ENCODE data around the gene LIME1. TPM values are rescaled to one million over a fixed set of nuclear protein-coding genes. Genes with fewer than 3 reads are reported as not detected.
"Not testable (repeated sequence)": the region's sequence is repeated elsewhere in the genome, so short reads cannot be mapped to it uniquely, and the experiment has no call there.

The LIME1 gene
- total RNA-seq, 2 experiments from 2014 or later = 49.2 to 138 TPM

DNA sequence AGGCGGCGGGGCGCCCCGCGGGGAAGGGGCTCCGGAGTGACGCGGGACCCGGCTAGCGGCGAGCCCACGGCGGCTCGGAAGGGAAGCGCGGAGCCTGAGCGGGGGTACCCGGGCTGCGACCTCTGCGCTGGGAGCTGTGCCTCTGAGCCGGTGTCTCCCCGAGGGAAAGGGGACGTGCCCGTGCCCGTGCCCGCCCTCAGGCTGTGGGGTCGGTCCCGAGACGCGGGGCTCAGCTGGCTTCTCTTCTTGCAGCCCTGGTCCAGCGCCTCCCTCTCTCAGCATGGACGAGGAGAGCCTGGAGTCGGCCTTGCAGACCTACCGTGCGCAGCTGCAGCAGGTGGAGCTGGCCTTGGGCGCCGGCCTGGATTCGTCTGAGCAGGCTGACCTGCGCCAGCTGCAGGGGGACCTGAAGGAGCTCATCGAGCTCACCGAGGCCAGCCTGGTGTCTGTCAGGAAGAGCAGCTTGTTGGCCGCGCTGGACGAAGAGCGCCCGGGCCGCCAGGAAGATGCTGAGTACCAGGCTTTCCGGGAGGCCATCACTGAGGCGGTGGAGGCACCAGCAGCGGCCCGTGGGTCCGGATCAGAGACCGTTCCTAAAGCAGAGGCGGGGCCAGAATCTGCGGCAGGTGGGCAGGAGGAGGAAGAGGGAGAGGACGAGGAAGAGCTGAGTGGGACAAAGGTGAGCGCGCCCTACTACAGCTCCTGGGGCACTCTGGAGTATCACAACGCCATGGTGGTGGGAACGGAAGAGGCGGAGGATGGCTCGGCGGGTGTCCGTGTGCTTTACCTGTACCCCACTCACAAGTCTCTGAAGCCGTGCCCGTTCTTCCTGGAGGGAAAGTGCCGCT, 27.9 kb upstream of the LIME1 start:
- CTCF ChIA-PET = interaction anchor here (0.8 to 3.9 kb wide), 17 partner anchors 11 to 349 kb away, joined by 3 to 31 read pairs (median 7); partner anchors contain the start of genes GMEB2, LIME1, PRPF6 and SAMD10
- no peaks in the 10 kb centered on the region for H3K9me3 Mint-ChIP-seq (ENCODE audit: low read depth)
- DNase-seq (peak; percentile 43), ATAC-seq (peak; percentile 14)
- peaks cover 54% of the 10 kb centered on the region for H3K36me3 Mint-ChIP-seq
- peak overlapping the region; percentile 83 for H3K4me3 Mint-ChIP-seq
- H3K4me1 Mint-ChIP-seq = peaks cover 54% of the 10 kb centered on the region
- H3K27ac Mint-ChIP-seq = peak overlapping the region; percentile 77
- H3K27me3 Mint-ChIP-seq = no peaks in the 10 kb centered on the region

DNA sequence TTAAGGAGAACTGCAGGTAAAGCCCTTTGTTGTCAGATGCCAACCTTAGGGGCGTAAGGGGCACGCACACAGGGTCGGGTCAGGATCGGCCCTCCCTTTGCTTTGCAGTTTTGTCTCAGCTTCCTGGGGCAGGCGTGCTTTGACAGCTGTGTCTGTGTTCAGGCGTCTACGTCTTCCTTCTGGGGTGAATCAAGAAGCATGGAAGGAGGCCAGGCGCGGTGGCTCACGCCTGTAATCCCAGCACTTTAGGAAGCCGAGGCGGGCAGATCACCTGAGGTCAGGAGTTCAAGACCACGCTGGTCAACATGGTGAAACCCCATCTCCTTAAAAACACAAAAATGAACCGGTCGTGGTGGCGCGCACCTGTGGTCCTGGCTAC, 27.3 kb upstream of the LIME1 start:
- Mint-ChIP-seq H3K27me3 (no peaks in the 10 kb centered on the region), H3K27ac (no peak overlapping the region), H3K36me3 (peaks cover 58% of the 10 kb centered on the region), H3K9me3 (ENCODE audit: low read depth) (peaks cover under 1% of the 10 kb centered on the region), H3K4me3 (peak overlapping the region; percentile 83), H3K4me1 (peaks cover 54% of the 10 kb centered on the region)
- no peak for ATAC-seq
- CTCF ChIA-PET = interaction anchor here (0.8 to 3.9 kb wide), 4 partner anchors 28 to 348 kb away, joined by 3 to 31 read pairs (median 16); partner anchors contain the start of genes LIME1, SLC2A4RG and TPD52L2
- DNase-seq = peak; percentile 40

DNA sequence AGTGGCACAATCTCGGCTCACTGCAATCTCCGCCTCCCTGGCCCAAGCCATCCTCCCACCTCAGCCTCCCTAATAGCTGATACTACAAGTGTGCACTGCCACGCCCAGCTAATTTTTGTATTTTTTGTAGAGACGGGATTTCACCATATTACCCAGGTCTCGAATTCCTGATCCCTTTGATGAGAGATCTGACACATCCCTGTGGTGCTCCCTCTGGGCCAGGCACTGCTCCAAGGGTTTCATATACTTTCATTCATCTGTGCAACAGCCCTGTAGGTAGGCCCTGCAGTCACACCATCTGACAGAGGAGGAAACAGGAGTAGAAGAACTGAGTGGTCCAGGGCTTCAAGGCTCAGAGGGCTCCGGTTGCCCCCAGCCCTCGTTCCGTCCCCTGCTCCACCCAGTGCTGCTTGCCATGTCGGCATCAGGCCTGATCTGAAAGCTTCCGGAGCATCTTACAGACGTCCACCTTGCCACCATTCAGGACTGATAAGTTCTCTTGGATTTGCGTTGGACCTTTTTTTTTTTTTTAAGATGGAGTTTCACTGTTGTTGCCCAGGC, 25.3 kb upstream of the LIME1 start:
- ATAC-seq (no peak), DNase-seq (no peak)
- peaks cover 5% of the 10 kb centered on the region for H3K9me3 Mint-ChIP-seq (ENCODE audit: low read depth)
- peaks cover 64% of the 10 kb centered on the region for H3K36me3 Mint-ChIP-seq
- H3K4me1 Mint-ChIP-seq = peaks cover 50% of the 10 kb centered on the region
- H3K27me3 Mint-ChIP-seq = no peaks in the 10 kb centered on the region
- H3K4me3 Mint-ChIP-seq = no peak overlapping the region
- H3K27ac Mint-ChIP-seq = no peak overlapping the region
- CTCF ChIA-PET = interaction anchor here (1.8 kb wide), 1 partner anchor 11 kb away, joined by 4 read pairs; no protein-coding TSS in a partner anchor

DNA sequence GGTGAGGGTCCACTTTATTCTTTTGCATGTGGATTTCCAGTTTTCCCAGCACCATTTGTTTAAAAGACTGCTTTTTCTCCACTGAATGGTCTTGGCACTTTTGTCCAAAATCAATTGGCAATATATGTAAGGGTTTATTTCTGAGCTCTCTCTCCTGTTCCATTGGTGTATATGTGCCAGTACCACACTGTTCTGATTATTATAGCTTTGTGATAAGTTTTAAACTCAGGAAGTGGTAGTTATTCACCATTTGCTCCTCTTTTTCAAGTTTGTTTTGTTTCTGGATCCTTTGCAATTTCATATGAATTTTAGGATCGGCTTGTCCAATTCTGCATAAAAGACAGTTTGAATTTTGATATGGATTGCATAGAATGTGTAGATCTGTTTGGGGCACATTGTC, 24.3 kb upstream of the LIME1 start:
- no peak overlapping the region for H3K4me3 Mint-ChIP-seq
- peaks cover 46% of the 10 kb centered on the region for H3K4me1 Mint-ChIP-seq
- CTCF ChIA-PET = interaction anchor here (1.8 kb wide), 1 partner anchor 10 kb away, joined by 4 read pairs; no protein-coding TSS in a partner anchor
- H3K27ac Mint-ChIP-seq = no peak overlapping the region
- H3K27me3 Mint-ChIP-seq = no peaks in the 10 kb centered on the region
- no peak for ATAC-seq
- no peak for DNase-seq
- peaks cover 67% of the 10 kb centered on the region for H3K36me3 Mint-ChIP-seq
- peaks cover 5% of the 10 kb centered on the region for H3K9me3 Mint-ChIP-seq (ENCODE audit: low read depth)

DNA sequence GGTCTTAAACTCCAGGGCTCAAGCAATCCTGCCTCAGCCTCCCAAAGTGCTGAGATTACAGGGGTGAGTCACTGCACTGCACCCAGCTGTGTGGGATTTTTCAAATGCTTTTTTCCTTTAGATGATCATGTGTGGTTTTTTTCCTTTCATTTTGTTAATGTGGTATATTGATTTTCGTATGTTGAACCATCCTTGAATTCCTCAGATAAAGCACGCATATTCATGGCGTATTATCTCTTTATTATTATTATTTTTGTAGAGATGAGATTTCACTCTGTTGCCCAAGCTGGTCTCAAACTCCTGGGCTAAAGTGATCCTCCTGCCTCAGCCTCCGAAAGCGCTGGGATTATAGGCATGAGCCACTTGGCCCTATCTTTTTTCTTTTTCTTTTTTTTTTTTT, 21.6 kb upstream of the LIME1 start:
- no peak for ATAC-seq
- Mint-ChIP-seq H3K36me3 (peaks cover 80% of the 10 kb centered on the region), H3K4me1 (peaks cover 42% of the 10 kb centered on the region), H3K27me3 (no peaks in the 10 kb centered on the region), H3K9me3 (ENCODE audit: low read depth) (peaks cover 14% of the 10 kb centered on the region), H3K4me3 (no peak overlapping the region), H3K27ac (no peak overlapping the region)
- no peak for DNase-seq
- CTCF ChIA-PET = no interaction called here

DNA sequence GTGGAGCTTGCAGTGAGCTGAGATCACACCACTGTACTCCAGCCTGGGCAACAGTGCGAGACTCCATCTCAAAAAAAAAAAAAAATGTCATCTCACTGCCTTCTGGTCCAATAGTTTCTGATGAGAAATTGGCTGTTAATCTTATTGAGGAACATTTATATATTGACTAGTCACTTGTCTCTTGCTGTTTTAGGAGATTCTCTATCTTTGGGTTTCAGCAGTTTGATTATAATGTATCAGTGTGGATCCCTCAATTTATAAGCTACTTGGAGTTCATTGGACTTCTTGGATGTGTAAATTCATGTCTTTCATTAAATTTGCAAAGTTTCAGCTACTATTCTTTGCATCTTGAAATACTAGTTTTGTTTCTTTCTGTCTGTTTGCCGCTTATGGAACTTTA, 17.5 kb upstream of the LIME1 start:
- Mint-ChIP-seq H3K27me3 (no peaks in the 10 kb centered on the region), H3K4me3 (no peak overlapping the region), H3K4me1 (peaks cover 42% of the 10 kb centered on the region), H3K27ac (no peak overlapping the region), H3K36me3 (peaks cover 76% of the 10 kb centered on the region), H3K9me3 (ENCODE audit: low read depth) (peaks cover 14% of the 10 kb centered on the region)
- DNase-seq (no peak), ATAC-seq (no peak)
- CTCF ChIA-PET = interaction anchor here (0.7 to 1.4 kb wide), 5 partner anchors 10 to 181 kb away, joined by 3 to 4 read pairs (median 3); no protein-coding TSS in a partner anchor

DNA sequence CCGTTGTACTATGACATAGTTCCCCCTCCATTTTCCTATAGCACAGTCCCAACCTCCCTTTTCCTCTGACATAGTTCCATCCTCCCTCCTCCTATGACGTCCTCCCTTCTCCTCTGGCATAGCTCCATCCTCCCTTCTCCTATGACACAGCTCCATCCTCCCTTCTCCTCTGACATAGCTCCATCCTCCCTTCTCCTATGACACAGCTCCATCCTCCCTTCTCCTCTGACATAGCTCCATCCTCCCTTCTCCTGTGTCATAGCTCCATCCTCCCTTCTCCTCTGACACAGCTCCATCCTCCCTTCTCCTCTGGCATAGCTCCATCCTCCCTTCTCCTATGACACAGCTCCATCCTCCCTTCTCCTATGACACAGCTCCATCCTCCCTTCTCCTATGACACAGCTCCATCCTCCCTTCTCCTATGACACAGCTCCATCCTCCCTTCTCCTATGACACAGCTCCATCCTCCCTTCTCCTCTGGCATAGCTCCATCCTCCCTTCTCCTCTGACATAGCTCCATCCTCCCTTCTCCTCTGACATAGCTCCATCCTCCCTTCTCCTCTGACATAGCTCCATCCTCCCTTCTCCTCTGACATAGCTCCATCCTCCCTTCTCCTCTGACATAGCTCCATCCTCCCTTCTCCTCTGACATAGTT, 13.4 kb upstream of the LIME1 start:
- CTCF ChIA-PET = interaction anchor here (0.9 kb wide), 2 partner anchors 9 to 28 kb away, joined by 4 to 5 read pairs; no protein-coding TSS in a partner anchor
- H3K4me3 Mint-ChIP-seq, H3K27ac Mint-ChIP-seq, H3K27me3 Mint-ChIP-seq, ATAC-seq, DNase-seq: not testable (repeated sequence)
- Mint-ChIP-seq H3K9me3 (ENCODE audit: low read depth) (peaks cover 15% of the 10 kb centered on the region), H3K4me1 (peaks cover 43% of the 10 kb centered on the region), H3K36me3 (peaks cover 70% of the 10 kb centered on the region)

DNA sequence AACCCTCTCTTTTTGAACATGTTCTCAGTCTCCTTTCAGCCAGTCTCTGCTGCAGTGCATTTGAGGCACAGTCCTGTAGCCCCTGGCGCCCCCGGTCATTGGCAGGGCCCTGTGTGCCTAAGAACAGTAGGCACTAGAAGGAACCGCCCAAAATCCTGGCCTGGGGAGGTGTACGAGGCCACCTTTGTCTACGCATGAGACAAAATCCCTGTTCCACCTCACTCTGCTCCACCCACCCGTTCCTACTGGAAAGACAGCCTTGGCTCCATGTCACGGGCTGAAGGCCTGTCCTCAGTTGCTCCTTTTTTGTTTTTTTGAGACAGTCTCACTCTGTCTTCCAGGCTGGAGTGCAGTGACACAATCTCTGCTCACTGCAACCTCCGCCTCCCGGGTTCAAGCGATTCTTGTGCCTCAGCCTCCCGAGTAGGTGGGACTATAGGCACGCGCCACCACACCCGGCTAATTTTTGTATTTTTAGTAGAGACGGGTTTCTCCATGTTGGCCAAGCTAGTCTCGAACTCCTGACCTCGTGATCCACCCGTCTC, 6.2 kb upstream of the LIME1 start:
- not testable (repeated sequence) for H3K9me3 Mint-ChIP-seq (ENCODE audit: low read depth); H3K4me3 Mint-ChIP-seq; H3K27me3 Mint-ChIP-seq; H3K27ac Mint-ChIP-seq; ATAC-seq
- Mint-ChIP-seq H3K4me1 (peaks cover 23% of the 10 kb centered on the region), H3K36me3 (peaks cover 43% of the 10 kb centered on the region)
- CTCF ChIA-PET = interaction anchor here (0.7 to 1.0 kb wide), 3 partner anchors 13 to 134 kb away, joined by 3 to 5 read pairs (median 3); partner anchors contain the start of genes ARFRP1, TPD52L2 and ZGPAT
- DNase-seq = peak; percentile 43

DNA sequence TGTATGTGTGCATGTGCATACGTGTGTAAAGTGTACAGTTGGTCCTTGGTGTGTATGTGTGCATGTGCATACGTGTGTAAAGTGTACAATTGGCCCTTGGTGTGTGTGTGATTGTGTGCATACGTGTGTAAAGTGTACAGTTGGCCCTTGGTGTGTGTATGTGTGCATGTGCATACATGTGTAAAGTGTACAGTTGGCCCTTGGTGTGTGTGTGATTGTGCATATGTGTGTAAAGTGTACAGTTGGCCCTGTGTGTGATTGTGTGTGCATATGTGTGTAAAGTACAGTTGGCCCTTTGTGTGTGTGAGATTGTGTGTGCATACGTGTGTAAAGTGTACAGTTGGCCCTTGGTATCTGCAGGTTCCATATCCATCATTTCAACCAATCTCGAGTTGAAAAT, 5.1 kb upstream of the LIME1 start:
- H3K36me3 Mint-ChIP-seq = peaks cover 34% of the 10 kb centered on the region
- CTCF ChIA-PET = interaction anchor here (1.0 kb wide), 1 partner anchor 133 kb away, joined by 3 read pairs; the partner anchor contains the start of gene TPD52L2
- H3K4me1 Mint-ChIP-seq = peaks cover 33% of the 10 kb centered on the region
- DNase-seq (no peak), ATAC-seq (no peak)
- no peak overlapping the region for H3K27ac Mint-ChIP-seq
- no peaks in the 10 kb centered on the region for H3K27me3 Mint-ChIP-seq
- H3K9me3 Mint-ChIP-seq (ENCODE audit: low read depth) = no peaks in the 10 kb centered on the region
- H3K4me3 Mint-ChIP-seq = no peak overlapping the region

DNA sequence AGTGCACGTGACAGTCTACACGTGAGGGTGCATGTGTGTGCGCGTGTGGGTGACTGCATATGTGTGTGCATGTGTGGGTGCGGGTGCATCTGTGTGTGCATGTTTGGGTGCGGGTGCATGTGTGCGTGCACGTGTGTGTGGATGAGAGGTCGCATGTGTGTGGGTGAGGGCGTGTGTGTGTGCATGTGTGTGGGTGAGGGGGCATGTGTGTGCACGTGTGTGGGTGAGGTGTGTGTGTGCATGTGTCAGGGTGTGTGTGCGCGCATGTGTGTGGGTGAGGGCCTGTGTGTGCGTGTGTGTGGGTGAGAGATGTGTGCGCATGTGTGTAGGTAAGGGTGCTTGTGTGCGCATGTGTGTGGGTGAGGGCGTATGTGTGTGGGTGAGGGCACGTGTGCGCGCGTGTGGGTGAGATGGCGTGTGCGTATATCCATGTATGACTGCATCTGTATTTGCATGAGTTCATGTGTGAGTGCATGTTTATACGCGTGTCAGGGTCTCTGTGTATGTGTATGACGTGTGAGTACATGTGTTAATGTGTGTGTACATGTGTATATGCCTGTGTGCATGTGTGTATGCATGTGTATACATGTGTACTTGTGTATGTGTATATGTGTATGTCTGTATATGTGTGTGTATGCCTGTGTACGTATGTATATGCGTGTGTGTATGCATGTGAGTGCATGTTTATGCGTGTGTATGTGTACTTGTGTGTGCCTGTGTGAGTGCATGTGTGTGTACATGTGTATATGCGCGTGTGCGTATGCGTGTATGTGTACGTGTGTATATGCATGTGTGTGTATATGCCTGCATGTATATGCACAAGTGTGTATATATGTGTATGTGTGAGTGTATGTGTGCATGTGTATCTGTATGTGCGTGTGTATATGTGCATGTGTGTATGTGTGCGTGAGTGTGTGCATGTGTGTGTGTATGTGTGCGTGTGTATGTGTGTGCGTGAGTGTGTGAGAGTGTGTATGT, 4.1 kb upstream of the LIME1 start:
- Mint-ChIP-seq H3K9me3 (ENCODE audit: low read depth) (no peaks in the 10 kb centered on the region), H3K27me3 (no peaks in the 10 kb centered on the region), H3K27ac (no peak overlapping the region), H3K4me1 (peaks cover 30% of the 10 kb centered on the region), H3K4me3 (no peak overlapping the region), H3K36me3 (peaks cover 26% of the 10 kb centered on the region)
- DNase-seq (no peak), ATAC-seq (no peak)
- CTCF ChIA-PET = no interaction called here

DNA sequence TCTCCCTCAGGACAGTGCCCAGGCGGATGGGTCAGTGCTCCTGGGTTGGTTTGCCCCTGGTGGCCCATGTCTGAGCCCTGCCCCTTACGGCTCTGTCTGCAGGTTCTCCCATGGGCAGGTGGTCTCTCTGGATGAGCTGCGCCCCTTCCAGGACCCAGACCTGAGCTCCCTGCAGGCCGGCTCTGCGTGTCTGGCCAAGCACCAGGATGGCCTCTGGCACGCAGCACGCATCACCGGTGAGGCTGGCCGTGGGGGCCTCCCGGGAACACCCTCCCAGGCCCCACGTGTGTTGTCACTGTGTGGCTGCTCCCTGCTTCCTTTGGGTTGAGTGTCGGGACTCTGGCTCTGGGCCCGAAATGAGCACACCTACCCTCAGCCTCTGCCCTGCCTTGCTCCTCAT, 3.3 kb upstream of the LIME1 start:
- H3K9me3 Mint-ChIP-seq (ENCODE audit: low read depth) = no peaks in the 10 kb centered on the region
- DNase-seq (no peak), ATAC-seq (no peak)
- no peak overlapping the region for H3K27ac Mint-ChIP-seq
- H3K4me3 Mint-ChIP-seq = no peak overlapping the region
- H3K4me1 Mint-ChIP-seq = peaks cover 26% of the 10 kb centered on the region
- no peaks in the 10 kb centered on the region for H3K27me3 Mint-ChIP-seq
- CTCF ChIA-PET = no interaction called here
- H3K36me3 Mint-ChIP-seq = peaks cover 22% of the 10 kb centered on the region

DNA sequence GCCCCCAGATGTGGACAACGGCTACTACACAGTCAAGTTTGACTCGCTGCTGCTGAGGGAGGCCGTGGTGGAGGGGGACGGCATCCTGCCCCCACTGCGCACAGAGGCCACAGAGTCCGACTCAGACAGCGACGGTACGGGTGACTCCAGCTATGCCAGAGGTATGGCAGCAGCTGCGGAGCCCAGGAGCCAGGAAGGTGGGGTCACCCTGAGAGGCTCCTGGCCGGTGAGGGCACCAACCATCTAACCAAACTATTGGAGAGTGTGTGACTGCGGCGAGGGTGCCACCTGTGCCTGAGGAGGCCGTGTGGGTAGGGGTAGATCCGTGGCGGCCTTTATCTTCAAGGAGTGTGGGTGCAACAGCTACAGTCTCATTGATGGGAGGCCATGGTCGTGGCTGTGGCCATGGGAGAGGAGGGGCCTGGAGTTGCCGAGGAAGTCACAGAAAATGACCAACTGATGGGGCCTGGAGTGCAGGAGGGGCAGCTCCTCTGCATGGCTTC, 2.8 kb upstream of the LIME1 start:
- no peak for ATAC-seq
- no peak overlapping the region for H3K4me3 Mint-ChIP-seq
- H3K36me3 Mint-ChIP-seq = peaks cover 18% of the 10 kb centered on the region
- CTCF ChIA-PET = no interaction called here
- H3K4me1 Mint-ChIP-seq = peaks cover 29% of the 10 kb centered on the region
- no peaks in the 10 kb centered on the region for H3K27me3 Mint-ChIP-seq
- no peaks in the 10 kb centered on the region for H3K9me3 Mint-ChIP-seq (ENCODE audit: low read depth)
- no peak for DNase-seq
- peak overlapping the region; percentile 41 for H3K27ac Mint-ChIP-seq

Data from activated CD8-positive, alpha-beta memory T cell treated with anti-CD3 and anti-CD28 coated beads, Interleukin-2, amount 10 ng/mL, durations not matched to agents 7 days and 5 days (primary cell).